Memory B cell (primary cell): Measurements from ENCODE around the gene MARK4.

Source experiments
- ATAC-seq: fragments of 150-1000 bp; cut with Tn5 transposase; 2 replicates; pipeline ENCODE4 v1.10.0; 2021; ENCODE audit warnings: low read depth, mild to moderate bottlenecking, moderate library complexity
- DNase-seq, 2 donors: peaks; one replicate each; pipeline ENCODE4 v3.0.0; 2022; ENCODE audit warnings: low spot score in 2 of 2
- H3K27ac Mint-ChIP-seq: one replicate; pipeline ENCODE4 v1.8.0; 2022; ENCODE audit warnings: mild to moderate bottlenecking, moderate library complexity, mixed read lengths
- H3K27me3 Mint-ChIP-seq: one replicate; pipeline ENCODE4 v1.8.0; 2022; ENCODE audit warnings: mixed read lengths
- H3K36me3 Mint-ChIP-seq: one replicate; pipeline ENCODE4 v1.8.0; 2022; ENCODE audit warnings: mild to moderate bottlenecking, mixed read lengths
- H3K4me1 Mint-ChIP-seq: one replicate; pipeline ENCODE4 v1.8.0; 2022; ENCODE audit warnings: mixed read lengths
- H3K4me3 Mint-ChIP-seq: one replicate; pipeline ENCODE4 v1.8.0; 2022; ENCODE audit warnings: mild to moderate bottlenecking, moderate library complexity, mixed read lengths
- H3K9me3 Mint-ChIP-seq: one replicate; pipeline ENCODE4 v1.8.0; 2022; ENCODE audit warnings: mixed read lengths

Gene MARK4

GRCh38 chr19:45250832-45251451, at the start of gene MARK4:
Gene MARK4 (plus strand): TSS chr19:45251271. CDS start chr19:45251589, 318 bp downstream.
- no peaks in the 10 kb centered on the region for H3K9me3 Mint-ChIP-seq
- H3K4me3 Mint-ChIP-seq = peak within 1 kb of the TSS; percentile 91
- ATAC-seq (peak; percentile 80), DNase-seq (peak; percentile 35 to 60)
- peaks cover 32% of the 10 kb centered on the region for H3K4me1 Mint-ChIP-seq
- peak within 1 kb of the TSS; percentile 65 for H3K27ac Mint-ChIP-seq
- H3K27me3 Mint-ChIP-seq = peaks cover 2% of the 10 kb centered on the region
- no peaks in the 10 kb centered on the region for H3K36me3 Mint-ChIP-seq

DNA sequence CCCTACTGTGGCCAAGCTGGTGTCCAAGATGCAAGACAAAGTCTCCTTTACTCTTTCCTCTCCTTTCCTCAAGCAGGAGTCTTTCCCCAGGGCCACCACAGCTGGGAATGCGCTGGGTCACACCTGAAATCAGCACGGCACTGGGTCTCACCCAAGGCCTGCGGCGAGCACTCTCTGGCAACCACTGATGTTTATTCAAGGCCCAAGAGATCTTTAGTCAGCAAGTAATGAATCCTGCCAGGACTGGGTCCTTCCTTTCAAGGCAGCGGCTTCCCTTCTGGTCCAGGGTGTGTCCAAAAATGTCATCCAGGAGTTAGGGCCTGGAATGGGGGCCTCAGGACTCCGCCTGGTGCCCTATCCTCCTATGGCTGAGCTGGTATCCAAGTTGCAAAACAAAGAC, 48.4 kb upstream of the MARK4 start:
- Mint-ChIP-seq H3K27ac (peak overlapping the region; percentile 46), H3K4me3 (no peak overlapping the region), H3K27me3 (peaks cover 7% of the 10 kb centered on the region), H3K9me3 (peaks cover 5% of the 10 kb centered on the region), H3K4me1 (no peaks in the 10 kb centered on the region), H3K36me3 (peaks cover 8% of the 10 kb centered on the region)
- ATAC-seq (no peak), DNase-seq (no peak)

- DNase-seq = no peak
- no peak for ATAC-seq
- Mint-ChIP-seq H3K27me3 (peaks cover 2% of the 10 kb centered on the region), H3K9me3 (peaks cover 5% of the 10 kb centered on the region), H3K4me1 (no peaks in the 10 kb centered on the region), H3K36me3 (peaks cover 9% of the 10 kb centered on the region), H3K27ac (no peak overlapping the region), H3K4me3 (no peak overlapping the region)
Measured at GRCh38 chr19:45205810-45206209, 45.3 kb upstream of the MARK4 start.

DNA sequence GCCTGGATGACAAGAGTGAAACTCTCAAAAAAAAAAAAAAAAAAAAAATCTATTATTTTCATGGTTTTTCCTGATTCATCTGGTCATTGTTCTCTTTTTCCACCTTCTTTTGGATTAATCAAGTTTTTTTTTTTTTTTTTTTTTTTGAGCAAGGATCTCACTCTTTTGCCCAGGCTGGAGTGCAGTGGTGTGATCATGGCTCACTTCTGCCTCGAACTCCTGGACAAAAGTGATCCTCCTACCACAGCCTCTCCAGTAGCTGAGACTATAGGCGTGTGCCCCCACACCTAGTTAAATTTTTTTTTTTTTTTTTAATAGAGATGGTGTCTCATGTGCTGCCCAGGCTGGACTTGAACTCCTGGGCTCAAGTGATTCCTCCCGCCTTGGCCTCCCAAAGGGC, 44.7 kb upstream of the MARK4 start:
- ATAC-seq (no peak), DNase-seq (no peak)
- H3K4me1 Mint-ChIP-seq = no peaks in the 10 kb centered on the region
- H3K27me3 Mint-ChIP-seq = peaks cover 2% of the 10 kb centered on the region
- peaks cover 5% of the 10 kb centered on the region for H3K9me3 Mint-ChIP-seq
- no peak overlapping the region for H3K27ac Mint-ChIP-seq
- no peak overlapping the region for H3K4me3 Mint-ChIP-seq
- peaks cover 9% of the 10 kb centered on the region for H3K36me3 Mint-ChIP-seq

- Mint-ChIP-seq H3K4me3 (no peak overlapping the region), H3K9me3 (no peaks in the 10 kb centered on the region), H3K27ac (no peak overlapping the region), H3K36me3 (peaks cover 5% of the 10 kb centered on the region), H3K4me1 (peaks cover 3% of the 10 kb centered on the region), H3K27me3 (peaks cover 16% of the 10 kb centered on the region)
- no peak for ATAC-seq
- DNase-seq = no peak
Measured at GRCh38 chr19:45211751-45212381, 39.2 kb upstream of the MARK4 start.

- H3K27ac Mint-ChIP-seq = no peak overlapping the region
- H3K4me3 Mint-ChIP-seq = no peak overlapping the region
- peaks cover 3% of the 10 kb centered on the region for H3K36me3 Mint-ChIP-seq
- peaks cover 3% of the 10 kb centered on the region for H3K4me1 Mint-ChIP-seq
- no peak for DNase-seq
- H3K27me3 Mint-ChIP-seq = peaks cover 16% of the 10 kb centered on the region
- ATAC-seq = no peak
- no peaks in the 10 kb centered on the region for H3K9me3 Mint-ChIP-seq
Measured at GRCh38 chr19:45213031-45213430, 38.0 kb upstream of the MARK4 start.

- no peaks in the 10 kb centered on the region for H3K9me3 Mint-ChIP-seq
- ATAC-seq = no peak
- H3K27ac Mint-ChIP-seq = no peak overlapping the region
- peaks cover 1% of the 10 kb centered on the region for H3K36me3 Mint-ChIP-seq
- H3K27me3 Mint-ChIP-seq = peaks cover 25% of the 10 kb centered on the region
- H3K4me3 Mint-ChIP-seq = no peak overlapping the region
- no peak for DNase-seq
- peaks cover 3% of the 10 kb centered on the region for H3K4me1 Mint-ChIP-seq
Measured at GRCh38 chr19:45215391-45216191, 35.5 kb upstream of the MARK4 start.

- Mint-ChIP-seq H3K9me3 (no peaks in the 10 kb centered on the region), H3K4me1 (peaks cover 3% of the 10 kb centered on the region), H3K36me3 (peaks cover 1% of the 10 kb centered on the region), H3K27me3 (peaks cover 26% of the 10 kb centered on the region), H3K27ac (no peak overlapping the region), H3K4me3 (no peak overlapping the region)
- ATAC-seq = no peak
- no peak for DNase-seq
Measured at GRCh38 chr19:45216667-45217066, 34.4 kb upstream of the MARK4 start.

- Mint-ChIP-seq H3K4me1 (peaks cover 3% of the 10 kb centered on the region), H3K36me3 (peaks cover 1% of the 10 kb centered on the region), H3K27me3 (peaks cover 27% of the 10 kb centered on the region), H3K4me3 (no peak overlapping the region), H3K27ac (no peak overlapping the region), H3K9me3 (no peaks in the 10 kb centered on the region)
- DNase-seq (no peak), ATAC-seq (no peak)
Measured at GRCh38 chr19:45217193-45217956, 33.7 kb upstream of the MARK4 start.

- no peak overlapping the region for H3K27ac Mint-ChIP-seq
- H3K4me3 Mint-ChIP-seq = no peak overlapping the region
- DNase-seq (no peak), ATAC-seq (no peak)
- H3K36me3 Mint-ChIP-seq = peaks cover 1% of the 10 kb centered on the region
- H3K4me1 Mint-ChIP-seq = peaks cover 3% of the 10 kb centered on the region
- H3K9me3 Mint-ChIP-seq = no peaks in the 10 kb centered on the region
- H3K27me3 Mint-ChIP-seq = peaks cover 27% of the 10 kb centered on the region
Measured at GRCh38 chr19:45217957-45218334, 33.1 kb upstream of the MARK4 start.

GRCh38 chr19:45218426-45218825, 32.6 kb upstream of the MARK4 start:
- peaks cover 26% of the 10 kb centered on the region for H3K27me3 Mint-ChIP-seq
- no peak for ATAC-seq
- peaks cover under 1% of the 10 kb centered on the region for H3K36me3 Mint-ChIP-seq
- DNase-seq = no peak
- no peak overlapping the region for H3K27ac Mint-ChIP-seq
- H3K9me3 Mint-ChIP-seq = no peaks in the 10 kb centered on the region
- no peak overlapping the region for H3K4me3 Mint-ChIP-seq
- H3K4me1 Mint-ChIP-seq = peaks cover 3% of the 10 kb centered on the region

- ATAC-seq = no peak
- DNase-seq = no peak
- Mint-ChIP-seq H3K4me3 (no peak overlapping the region), H3K4me1 (peaks cover 3% of the 10 kb centered on the region), H3K27me3 (peaks cover 25% of the 10 kb centered on the region), H3K9me3 (no peaks in the 10 kb centered on the region), H3K36me3 (no peaks in the 10 kb centered on the region), H3K27ac (no peak overlapping the region)
Measured at GRCh38 chr19:45218911-45219743, 31.9 kb upstream of the MARK4 start.

DNA sequence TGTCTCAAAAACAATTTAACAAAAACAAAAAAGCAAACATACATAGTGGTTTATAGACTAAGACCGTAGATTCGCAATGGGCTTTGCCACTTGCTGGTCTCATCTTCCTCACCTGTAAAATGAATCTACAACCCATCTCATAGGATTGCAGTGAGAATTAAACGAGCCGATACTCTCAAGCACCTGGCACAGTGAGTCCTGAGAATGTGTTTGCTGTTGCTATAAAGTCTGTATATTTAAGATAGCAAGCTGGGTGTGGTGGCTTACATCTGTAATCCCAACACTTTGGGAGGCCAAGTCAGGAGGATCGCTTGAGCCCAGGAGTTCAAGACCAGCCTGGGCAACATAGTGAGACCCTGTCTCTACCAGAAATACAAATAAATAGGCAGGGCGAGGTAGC, 28.3 kb upstream of the MARK4 start:
- ATAC-seq (no peak), DNase-seq (no peak)
- Mint-ChIP-seq H3K4me3 (no peak overlapping the region), H3K27me3 (peaks cover 25% of the 10 kb centered on the region), H3K36me3 (no peaks in the 10 kb centered on the region), H3K27ac (no peak overlapping the region), H3K9me3 (no peaks in the 10 kb centered on the region), H3K4me1 (no peaks in the 10 kb centered on the region)
